Measurements from ENCODE around the gene CECR2.

The CECR2 gene

GRCh38 chr22:17371448-17371847, 2.2 kb downstream of the CECR2 start:
- Histone ChIP-seq H3K4me1 (ENCODE audit: control insufficient read depth, low read length) (peaks cover 39% of the 10 kb centered on the region), H3K36me3 (ENCODE audit: control insufficient read depth, low read length) (no peaks in the 10 kb centered on the region), H3K4me3 (ENCODE audit: low read length) (peak overlapping the region; percentile 78), H3K79me2 (ENCODE audit: control insufficient read depth, low read length) (peaks cover 78% of the 10 kb centered on the region), H3K9me2 (replicated peaks; ENCODE audit: control insufficient read depth, low read length) (no peaks in the 10 kb centered on the region), H3K4me2 (ENCODE audit: low read length) (peak overlapping the region; percentile 74), H3K9me3 (ENCODE audit: control insufficient read depth, insufficient read depth, low read length) (no peaks in the 10 kb centered on the region), H3K27ac (ENCODE audit: low read depth, low read length) (no peak overlapping the region), H4K20me1 (ENCODE audit: control insufficient read depth, insufficient read depth, low read depth, low read length) (no peaks in the 10 kb centered on the region), H3F3A (ENCODE audit: control insufficient read depth, insufficient read depth) (0 out of 2 replicates have a peak, but pooled peaks cover 3% of the 10 kb centered on the region), H3K27me3 (ENCODE audit: control insufficient read depth, low read length) (no peaks in the 10 kb centered on the region)
- no peak for TF ChIP-seq EZH2phosphoT487 (IDR thresholded peaks at IDR 0.05; ENCODE audit: borderline replicate concordance, low read length)
- TF ChIP-seq, protein P1, sequence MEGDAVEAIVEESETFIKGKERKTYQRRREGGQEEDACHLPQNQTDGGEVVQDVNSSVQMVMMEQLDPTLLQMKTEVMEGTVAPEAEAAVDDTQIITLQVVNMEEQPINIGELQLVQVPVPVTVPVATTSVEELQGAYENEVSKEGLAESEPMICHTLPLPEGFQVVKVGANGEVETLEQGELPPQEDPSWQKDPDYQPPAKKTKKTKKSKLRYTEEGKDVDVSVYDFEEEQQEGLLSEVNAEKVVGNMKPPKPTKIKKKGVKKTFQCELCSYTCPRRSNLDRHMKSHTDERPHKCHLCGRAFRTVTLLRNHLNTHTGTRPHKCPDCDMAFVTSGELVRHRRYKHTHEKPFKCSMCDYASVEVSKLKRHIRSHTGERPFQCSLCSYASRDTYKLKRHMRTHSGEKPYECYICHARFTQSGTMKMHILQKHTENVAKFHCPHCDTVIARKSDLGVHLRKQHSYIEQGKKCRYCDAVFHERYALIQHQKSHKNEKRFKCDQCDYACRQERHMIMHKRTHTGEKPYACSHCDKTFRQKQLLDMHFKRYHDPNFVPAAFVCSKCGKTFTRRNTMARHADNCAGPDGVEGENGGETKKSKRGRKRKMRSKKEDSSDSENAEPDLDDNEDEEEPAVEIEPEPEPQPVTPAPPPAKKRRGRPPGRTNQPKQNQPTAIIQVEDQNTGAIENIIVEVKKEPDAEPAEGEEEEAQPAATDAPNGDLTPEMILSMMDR (IDR thresholded peaks at IDR 0.05; ENCODE audit: low read depth, low read length, poor library complexity, severe bottlenecking) = no peak

- Histone ChIP-seq H3K27me3 (ENCODE audit: control insufficient read depth, low read length) (no peaks in the 10 kb centered on the region), H3K4me3 (ENCODE audit: low read length) (no peak overlapping the region), H3K27ac (ENCODE audit: low read depth, low read length) (no peak overlapping the region), H3K4me2 (ENCODE audit: low read length) (no peak overlapping the region), H3F3A (ENCODE audit: control insufficient read depth, insufficient read depth) (0 out of 2 replicates have a peak, but pooled peaks cover 3% of the 10 kb centered on the region), H3K4me1 (ENCODE audit: control insufficient read depth, low read length) (peaks cover 37% of the 10 kb centered on the region), H4K20me1 (ENCODE audit: control insufficient read depth, insufficient read depth, low read depth, low read length) (no peaks in the 10 kb centered on the region), H3K36me3 (ENCODE audit: control insufficient read depth, low read length) (no peaks in the 10 kb centered on the region), H3K9me3 (ENCODE audit: control insufficient read depth, insufficient read depth, low read length) (no peaks in the 10 kb centered on the region), H3K9me2 (replicated peaks; ENCODE audit: control insufficient read depth, low read length) (no peaks in the 10 kb centered on the region), H3K79me2 (ENCODE audit: control insufficient read depth, low read length) (peaks cover 86% of the 10 kb centered on the region)
- no peak for TF ChIP-seq EZH2phosphoT487 (IDR thresholded peaks at IDR 0.05; ENCODE audit: borderline replicate concordance, low read length)
- TF ChIP-seq, protein P1 (IDR thresholded peaks at IDR 0.05; ENCODE audit: low read depth, low read length, poor library complexity, severe bottlenecking) = no peak
These were observed 4.6 kb downstream of the CECR2 start for GRCh38 chr22:17373855-17374254.

DNA sequence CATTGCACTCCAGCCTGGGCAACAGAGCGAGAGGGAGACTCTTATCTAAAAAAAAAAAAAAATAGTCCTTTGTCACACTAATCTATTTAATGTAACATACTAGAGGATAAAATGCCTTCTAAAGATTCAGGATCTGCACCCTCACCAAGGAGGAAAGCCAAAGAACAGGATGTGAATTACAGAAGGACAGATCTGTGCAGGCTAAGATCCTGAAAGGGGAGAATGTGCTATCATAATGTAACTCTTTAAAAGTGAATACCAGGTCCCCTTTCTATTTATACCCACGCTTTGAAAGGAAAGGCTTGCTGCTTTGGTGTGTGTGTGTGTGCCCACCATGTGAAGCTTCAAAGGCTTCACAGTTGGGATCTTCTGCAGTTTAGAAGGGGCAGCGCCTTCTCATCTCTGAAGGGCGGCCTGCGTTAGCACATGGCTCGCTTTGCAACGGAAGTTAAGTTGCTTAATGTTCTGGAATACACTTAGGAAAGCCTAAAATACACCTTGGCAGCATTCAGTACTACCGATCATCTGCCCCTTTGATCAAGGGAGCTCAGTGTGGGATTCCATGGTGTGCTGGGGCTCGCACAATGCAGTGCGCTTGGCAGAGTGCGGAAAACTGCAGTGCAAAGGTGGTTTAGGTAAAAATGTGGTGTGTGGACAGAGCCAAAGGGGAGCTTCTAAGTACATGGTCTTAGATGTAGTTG, 6.8 kb downstream of the CECR2 start:
- Histone ChIP-seq H3K9me2 (replicated peaks; ENCODE audit: control insufficient read depth, low read length) (no peaks in the 10 kb centered on the region), H4K20me1 (ENCODE audit: control insufficient read depth, insufficient read depth, low read depth, low read length) (no peaks in the 10 kb centered on the region), H3K27ac (ENCODE audit: low read depth, low read length) (no peak overlapping the region), H3K4me3 (ENCODE audit: low read length) (no peak overlapping the region), H3K79me2 (ENCODE audit: control insufficient read depth, low read length) (peaks cover 92% of the 10 kb centered on the region), H3K9me3 (ENCODE audit: control insufficient read depth, insufficient read depth, low read length) (no peaks in the 10 kb centered on the region), H3K36me3 (ENCODE audit: control insufficient read depth, low read length) (no peaks in the 10 kb centered on the region), H3F3A (ENCODE audit: control insufficient read depth, insufficient read depth) (0 out of 2 replicates have a peak, but pooled peaks cover 3% of the 10 kb centered on the region), H3K27me3 (ENCODE audit: control insufficient read depth, low read length) (no peaks in the 10 kb centered on the region), H3K4me1 (ENCODE audit: control insufficient read depth, low read length) (peaks cover 46% of the 10 kb centered on the region), H3K4me2 (ENCODE audit: low read length) (no peak overlapping the region)
- TF ChIP-seq, protein P1 (IDR thresholded peaks at IDR 0.05; ENCODE audit: low read depth, low read length, poor library complexity, severe bottlenecking) = no peak
- TF ChIP-seq EZH2phosphoT487 (IDR thresholded peaks at IDR 0.05; ENCODE audit: borderline replicate concordance, low read length) = no peak

All from DOHH2 (cell line).